Stimulated activated naive CD8-positive, alpha-beta T cell treated with anti-CD3 and anti-CD28 coated beads, Interleukin-15, amount 100 ng/mL, for 72 hours (primary cell): ENCODE measurements around the gene ASTN1.

Source experiments
- ATAC-seq: fragments of 150-1000 bp; cut with Tn5 transposase; 2 replicates; pipeline ENCODE4 v1.10.0; 2021; ENCODE audit warnings: mild to moderate bottlenecking, moderate library complexity
- DNase-seq, 2 donors: peaks; one replicate each; pipeline ENCODE4 v3.0.0; 2021 to 2022
- H3K27ac Mint-ChIP-seq, 2 donors: one replicate each; pipeline ENCODE4 v1.8.0; 2022; ENCODE audit warnings: mild to moderate bottlenecking in 2 of 2, mixed read lengths in 2 of 2, moderate library complexity in 2 of 2
- H3K27me3 Mint-ChIP-seq: one replicate; pipeline ENCODE4 v1.8.0; 2022; ENCODE audit warnings: mixed read lengths
- H3K4me1 Mint-ChIP-seq: one replicate; pipeline ENCODE4 v1.8.0; 2022; ENCODE audit warnings: mild to moderate bottlenecking, mixed read lengths
- H3K4me3 Mint-ChIP-seq, 2 donors: one replicate each; pipeline ENCODE4 v1.8.0; 2022; ENCODE audit warnings: mild to moderate bottlenecking in 2 of 2, mixed read lengths in 2 of 2, moderate library complexity in 1 of 2
- H3K9me3 Mint-ChIP-seq, 2 donors: one replicate each; pipeline ENCODE4 v1.8.0; 2022; ENCODE audit warnings: mixed read lengths in 2 of 2

The ASTN1 gene

GRCh38 chr1:177164380-177165068 lies at the start of gene ASTN1:
Gene ASTN1 (minus strand): TSS chr1:177164712. CDS start chr1:177164676, 36 bp downstream.
- peaks cover 4 to 9% of the 10 kb centered on the region in 2 donors for H3K9me3 Mint-ChIP-seq
- no peak within 1 kb of the TSS for H3K4me3 Mint-ChIP-seq
- no peaks in the 10 kb centered on the region for H3K4me1 Mint-ChIP-seq
- peaks cover 37% of the 10 kb centered on the region for H3K27me3 Mint-ChIP-seq
- ATAC-seq (no peak), DNase-seq (no peak)
- no peak within 1 kb of the TSS for H3K27ac Mint-ChIP-seq

- Mint-ChIP-seq H3K27me3 (no peaks in the 10 kb centered on the region), H3K4me3 (no peak overlapping the region), H3K4me1 (no peaks in the 10 kb centered on the region), H3K9me3 (peaks cover 0 to 4% of the 10 kb centered on the region in 2 donors), H3K27ac (no peak overlapping the region)
- no peak for ATAC-seq
- DNase-seq, result no peak
Observed at GRCh38 chr1:177211231-177211630, 46.7 kb upstream of the ASTN1 start.

GRCh38 chr1:177210071-177210470 lies 45.6 kb upstream of the ASTN1 start:
- Mint-ChIP-seq H3K4me3 (no peak overlapping the region), H3K4me1 (no peaks in the 10 kb centered on the region), H3K27me3 (no peaks in the 10 kb centered on the region), H3K27ac (no peak overlapping the region), H3K9me3 (peaks cover 0 to 4% of the 10 kb centered on the region in 2 donors)
- DNase-seq (no peak), ATAC-seq (no peak)

- DNase-seq (no peak), ATAC-seq (no peak)
- Mint-ChIP-seq H3K9me3 (no peaks in the 10 kb centered on the region), H3K27me3 (no peaks in the 10 kb centered on the region), H3K27ac (no peak overlapping the region), H3K4me1 (no peaks in the 10 kb centered on the region), H3K4me3 (no peak overlapping the region)
Observed at GRCh38 chr1:177209357-177209756, 44.8 kb upstream of the ASTN1 start.

- ATAC-seq, result no peak
- Mint-ChIP-seq H3K27ac (no peak overlapping the region), H3K4me3 (no peak overlapping the region), H3K4me1 (no peaks in the 10 kb centered on the region), H3K9me3 (peaks cover 3 to 4% of the 10 kb centered on the region in 2 donors), H3K27me3 (no peaks in the 10 kb centered on the region)
- no peak for DNase-seq
Observed at GRCh38 chr1:177208920-177209319, 44.4 kb upstream of the ASTN1 start.

- no peak for DNase-seq
- no peaks in the 10 kb centered on the region for H3K4me1 Mint-ChIP-seq
- H3K9me3 Mint-ChIP-seq, result peaks cover 7 to 9% of the 10 kb centered on the region in 2 donors
- H3K4me3 Mint-ChIP-seq, result no peak overlapping the region
- ATAC-seq, result no peak
- no peaks in the 10 kb centered on the region for H3K27me3 Mint-ChIP-seq
- no peak overlapping the region for H3K27ac Mint-ChIP-seq
Observed at GRCh38 chr1:177206831-177207355, 42.4 kb upstream of the ASTN1 start.

GRCh38 chr1:177200290-177200689 lies 35.8 kb upstream of the ASTN1 start:
- H3K27me3 Mint-ChIP-seq, result no peaks in the 10 kb centered on the region
- no peak overlapping the region for H3K27ac Mint-ChIP-seq

GRCh38 chr1:177198243-177198642 lies 33.7 kb upstream of the ASTN1 start:
- DNase-seq (no peak), ATAC-seq (no peak)
- peaks cover 16 to 17% of the 10 kb centered on the region in 2 donors for H3K9me3 Mint-ChIP-seq
- H3K4me1 Mint-ChIP-seq, result no peaks in the 10 kb centered on the region
- H3K27ac Mint-ChIP-seq, result no peak overlapping the region
- no peak overlapping the region for H3K4me3 Mint-ChIP-seq
- H3K27me3 Mint-ChIP-seq, result no peaks in the 10 kb centered on the region

More at GRCh38 chr1:177200290-177200689, 35.8 kb upstream of the ASTN1 start:
- Mint-ChIP-seq H3K4me1 (no peaks in the 10 kb centered on the region), H3K4me3 (no peak overlapping the region), H3K9me3 (peaks cover 24 to 25% of the 10 kb centered on the region in 2 donors)
- ATAC-seq (no peak), DNase-seq (no peak)

GRCh38 chr1:177190308-177190970 lies 25.9 kb upstream of the ASTN1 start:
- DNase-seq (no peak), ATAC-seq (no peak)
- Mint-ChIP-seq H3K27ac (no peak overlapping the region), H3K9me3 (no peaks in the 10 kb centered on the region), H3K4me1 (no peaks in the 10 kb centered on the region), H3K4me3 (no peak overlapping the region), H3K27me3 (no peaks in the 10 kb centered on the region)

GRCh38 chr1:177186639-177187038 lies 22.1 kb upstream of the ASTN1 start:
- H3K4me1 Mint-ChIP-seq, result peaks cover 8% of the 10 kb centered on the region
- DNase-seq, result no peak

GRCh38 chr1:177185209-177185608 lies 20.7 kb upstream of the ASTN1 start:
- Mint-ChIP-seq H3K27me3 (peaks cover 42% of the 10 kb centered on the region), H3K27ac (no peak overlapping the region), H3K4me3 (no peak overlapping the region), H3K4me1 (peaks cover 14% of the 10 kb centered on the region), H3K9me3 (no peaks in the 10 kb centered on the region)
- ATAC-seq, result no peak
- DNase-seq, result no peak

More at GRCh38 chr1:177186639-177187038, 22.1 kb upstream of the ASTN1 start:
- Mint-ChIP-seq H3K27ac (no peak overlapping the region), H3K4me3 (no peak overlapping the region), H3K9me3 (no peaks in the 10 kb centered on the region), H3K27me3 (peaks cover 30% of the 10 kb centered on the region)
- no peak for ATAC-seq

GRCh38 chr1:177183836-177184235 lies 19.3 kb upstream of the ASTN1 start:
- peaks cover 14% of the 10 kb centered on the region for H3K4me1 Mint-ChIP-seq
- no peak for ATAC-seq

GRCh38 chr1:177181631-177182291 lies 17.2 kb upstream of the ASTN1 start:
- Mint-ChIP-seq H3K27me3 (peaks cover 65% of the 10 kb centered on the region), H3K9me3 (peaks cover 0 to 10% of the 10 kb centered on the region in 2 donors), H3K4me3 (peak overlapping the region; percentile 52 to 68), H3K4me1 (peaks cover 14% of the 10 kb centered on the region), H3K27ac (no peak overlapping the region)
- DNase-seq, result peak; percentile 37 to 42
- peak; percentile 71 for ATAC-seq

More at GRCh38 chr1:177183836-177184235, 19.3 kb upstream of the ASTN1 start:
- H3K27ac Mint-ChIP-seq, result no peak overlapping the region
- no peak overlapping the region for H3K4me3 Mint-ChIP-seq
- H3K9me3 Mint-ChIP-seq, result no peaks in the 10 kb centered on the region
- peaks cover 53% of the 10 kb centered on the region for H3K27me3 Mint-ChIP-seq
- DNase-seq, result no peak

GRCh38 chr1:177181280-177181630 lies 16.7 kb upstream of the ASTN1 start:
- peak overlapping the region; percentile 52 to 68 for H3K4me3 Mint-ChIP-seq
- no peak overlapping the region for H3K27ac Mint-ChIP-seq
- H3K4me1 Mint-ChIP-seq, result peaks cover 14% of the 10 kb centered on the region
- ATAC-seq (peak; percentile 33), DNase-seq (no peak)
- peaks cover 0 to 14% of the 10 kb centered on the region in 2 donors for H3K9me3 Mint-ChIP-seq
- H3K27me3 Mint-ChIP-seq, result peaks cover 65% of the 10 kb centered on the region

GRCh38 chr1:177174921-177175634 lies 10.6 kb upstream of the ASTN1 start:
- Mint-ChIP-seq H3K27ac (no peak overlapping the region), H3K27me3 (peaks cover 28% of the 10 kb centered on the region), H3K4me1 (no peaks in the 10 kb centered on the region), H3K9me3 (peaks cover 0 to 14% of the 10 kb centered on the region in 2 donors), H3K4me3 (no peak overlapping the region)
- ATAC-seq, result no peak
- no peak for DNase-seq
